Measurements from ENCODE around the gene EIF3D. TPM values are rescaled to one million over a fixed set of nuclear protein-coding genes. Genes with fewer than 3 reads are reported as not detected.

Gene EIF3D, protein sequence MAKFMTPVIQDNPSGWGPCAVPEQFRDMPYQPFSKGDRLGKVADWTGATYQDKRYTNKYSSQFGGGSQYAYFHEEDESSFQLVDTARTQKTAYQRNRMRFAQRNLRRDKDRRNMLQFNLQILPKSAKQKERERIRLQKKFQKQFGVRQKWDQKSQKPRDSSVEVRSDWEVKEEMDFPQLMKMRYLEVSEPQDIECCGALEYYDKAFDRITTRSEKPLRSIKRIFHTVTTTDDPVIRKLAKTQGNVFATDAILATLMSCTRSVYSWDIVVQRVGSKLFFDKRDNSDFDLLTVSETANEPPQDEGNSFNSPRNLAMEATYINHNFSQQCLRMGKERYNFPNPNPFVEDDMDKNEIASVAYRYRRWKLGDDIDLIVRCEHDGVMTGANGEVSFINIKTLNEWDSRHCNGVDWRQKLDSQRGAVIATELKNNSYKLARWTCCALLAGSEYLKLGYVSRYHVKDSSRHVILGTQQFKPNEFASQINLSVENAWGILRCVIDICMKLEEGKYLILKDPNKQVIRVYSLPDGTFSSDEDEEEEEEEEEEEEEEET
- total RNA-seq (2021) (270 and 312 TPM in 2 replicates), Bru-seq, nascent RNA (percentile 97 among the genes with signal in this experiment), BruChase-seq, experiment 1, labeled RNA remaining after a 2-hour chase (percentile 96 among the genes with signal in this experiment), BruChase-seq, experiment 2, labeled RNA remaining after a 6-hour chase (percentile 98 among the genes with signal in this experiment)
- long read RNA-seq, transcript EIF3D-201 (15 exons, 2,155 nt), result major isoform, 570 of 651 reads
- long read RNA-seq, partial matches to known transcripts, result 15 of 651 reads
- long read RNA-seq, other reads (novel, unspliced or antisense), result 63 of 651 reads

DNA sequence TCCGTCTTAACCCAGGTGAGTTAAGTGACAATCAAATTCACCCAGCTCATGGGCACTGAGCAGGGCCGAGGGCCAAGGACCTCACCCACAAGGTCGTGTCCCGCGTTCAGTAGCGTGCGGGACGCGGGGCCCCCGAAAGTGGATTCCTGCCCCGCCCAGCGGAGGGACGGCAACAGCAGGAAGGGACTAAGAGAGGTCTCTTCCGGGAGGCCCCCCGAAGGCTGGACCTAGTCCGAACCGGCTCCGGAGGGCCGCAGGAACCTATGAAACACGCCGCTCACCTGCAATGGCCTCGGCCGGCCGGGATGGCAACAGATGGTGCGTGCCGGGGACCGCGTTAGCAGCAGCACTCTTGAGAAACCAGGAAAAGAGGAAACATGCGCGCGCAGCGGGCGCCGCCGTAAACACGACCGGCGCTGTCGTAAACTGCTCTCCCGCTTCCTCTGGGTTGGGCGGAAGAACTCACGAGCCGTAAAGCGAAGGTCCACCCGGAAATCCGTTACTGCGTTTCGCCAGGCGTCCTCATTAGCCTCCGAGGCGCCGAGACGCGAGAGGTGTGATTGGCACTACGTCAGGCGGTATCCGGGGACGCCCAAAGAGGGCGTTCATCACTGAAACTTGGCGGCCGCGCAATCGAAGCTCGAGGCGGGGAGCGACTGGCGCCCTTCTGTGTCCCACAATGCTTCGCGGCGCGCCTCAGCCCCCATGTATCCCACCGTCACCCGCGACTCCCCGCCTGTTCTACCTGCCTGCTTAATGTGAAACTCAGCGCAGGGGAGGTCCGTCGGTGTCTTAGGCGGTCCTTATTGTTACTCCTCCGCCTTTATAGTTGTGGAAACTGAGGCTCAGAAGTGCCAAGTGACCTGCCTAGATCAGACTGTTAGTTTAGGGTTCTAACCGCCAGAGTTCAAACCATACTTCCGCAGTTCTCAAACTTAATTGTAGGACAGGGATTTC is at the start of gene EIF3D:
Gene EIF3D (minus strand): TSS at position 372 of the 957 bp plus-strand sequence. CDS start 3,045 bp downstream, outside the sequence.
- POLR2A ChIA-PET (ENCODE audit: unreplicated experiment), result interaction anchor here (0.5 to 1.6 kb wide), 13 partner anchors 12 to 1163 kb away, joined by 3 to 17 read pairs (median 6); partner anchors contain the start of gene IFT27
- CTCF ChIA-PET, result interaction anchor here (0.6 to 1.2 kb wide), 4 partner anchors 12 to 689 kb away, joined by 3 to 6 read pairs (median 4); no protein-coding TSS in a partner anchor
- Histone ChIP-seq H2AFZ (peak within 1 kb of the TSS; percentile 94), H3K4me2 (peak within 1 kb of the TSS; percentile 91), H3K27ac (peak within 1 kb of the TSS; percentile 96), H3K79me2 (ENCODE audit: low read depth) (peaks cover 48% of the 10 kb centered on the region), H3K27me3 (ENCODE audit: insufficient read depth, low read depth) (no peaks in the 10 kb centered on the region), H4K20me1 (ENCODE audit: insufficient read depth) (peaks cover 37% of the 10 kb centered on the region), H3K36me3 (ENCODE audit: low read depth) (peaks cover 36% of the 10 kb centered on the region), H3K4me1 (replicated peaks; ENCODE audit: insufficient read depth) (peaks cover 25% of the 10 kb centered on the region), H3K4me3 (peak within 1 kb of the TSS; percentile 90), H3K9me2 (ENCODE audit: insufficient read depth) (no peaks in the 10 kb centered on the region), H3F3A (ENCODE audit: insufficient read depth, low read depth) (peaks cover 59% of the 10 kb centered on the region), H3K9me3 (ENCODE audit: insufficient read depth, low read depth) (no peaks in the 10 kb centered on the region)
- TF ChIP-seq, protein P1, sequence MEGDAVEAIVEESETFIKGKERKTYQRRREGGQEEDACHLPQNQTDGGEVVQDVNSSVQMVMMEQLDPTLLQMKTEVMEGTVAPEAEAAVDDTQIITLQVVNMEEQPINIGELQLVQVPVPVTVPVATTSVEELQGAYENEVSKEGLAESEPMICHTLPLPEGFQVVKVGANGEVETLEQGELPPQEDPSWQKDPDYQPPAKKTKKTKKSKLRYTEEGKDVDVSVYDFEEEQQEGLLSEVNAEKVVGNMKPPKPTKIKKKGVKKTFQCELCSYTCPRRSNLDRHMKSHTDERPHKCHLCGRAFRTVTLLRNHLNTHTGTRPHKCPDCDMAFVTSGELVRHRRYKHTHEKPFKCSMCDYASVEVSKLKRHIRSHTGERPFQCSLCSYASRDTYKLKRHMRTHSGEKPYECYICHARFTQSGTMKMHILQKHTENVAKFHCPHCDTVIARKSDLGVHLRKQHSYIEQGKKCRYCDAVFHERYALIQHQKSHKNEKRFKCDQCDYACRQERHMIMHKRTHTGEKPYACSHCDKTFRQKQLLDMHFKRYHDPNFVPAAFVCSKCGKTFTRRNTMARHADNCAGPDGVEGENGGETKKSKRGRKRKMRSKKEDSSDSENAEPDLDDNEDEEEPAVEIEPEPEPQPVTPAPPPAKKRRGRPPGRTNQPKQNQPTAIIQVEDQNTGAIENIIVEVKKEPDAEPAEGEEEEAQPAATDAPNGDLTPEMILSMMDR (conservative IDR thresholded peaks at IDR 0.05), result peak; percentile 37; the same call in 1 of the 2 replicates
- no peak for TF ChIP-seq EZH2 (IDR thresholded peaks at IDR 0.05; ENCODE audit: low read depth)
- intact Hi-C loops (cut with micrococcal nuclease; ENCODE audit: unreplicated experiment), result loop anchor here (1.0 to 5.0 kb wide), 2 partner anchors 13 to 47 kb away; partner anchors contain the start of gene TXN2
- BruUV-seq (replicated peaks), result no TSS peak
- peak; percentile 99 to 100 for DNase-seq

DNA sequence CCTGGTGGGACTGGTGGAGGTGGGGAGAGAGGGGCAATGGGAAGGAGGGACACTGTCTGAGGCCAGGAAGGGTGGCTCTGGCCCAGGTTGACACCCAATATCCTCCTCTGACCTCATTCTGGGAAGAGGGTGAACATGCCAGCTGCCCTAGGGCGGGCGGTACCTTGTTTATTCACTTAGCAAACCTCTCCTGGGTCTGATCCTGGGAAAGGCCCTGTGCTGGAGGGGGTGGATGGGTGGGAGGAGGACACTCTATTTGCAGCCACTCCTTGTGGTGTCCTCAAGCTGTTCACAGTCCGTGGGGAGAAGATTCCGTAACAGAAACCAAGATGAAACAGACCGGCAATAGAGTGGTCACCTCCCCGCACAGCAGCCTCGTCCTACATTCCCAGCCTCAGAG is 49.7 kb upstream of the EIF3D start:
- Histone ChIP-seq H3K79me2 (ENCODE audit: low read depth) (no peaks in the 10 kb centered on the region), H2AFZ (no peak overlapping the region), H4K20me1 (ENCODE audit: insufficient read depth) (no peaks in the 10 kb centered on the region), H3K4me3 (no peak overlapping the region), H3K27ac (no peak overlapping the region), H3K9me3 (ENCODE audit: insufficient read depth, low read depth) (no peaks in the 10 kb centered on the region), H3F3A (ENCODE audit: insufficient read depth, low read depth) (peaks cover 21% of the 10 kb centered on the region), H3K36me3 (ENCODE audit: low read depth) (no peaks in the 10 kb centered on the region), H3K9me2 (ENCODE audit: insufficient read depth) (no peaks in the 10 kb centered on the region), H3K4me2 (no peak overlapping the region), H3K27me3 (ENCODE audit: insufficient read depth, low read depth) (peaks cover 26% of the 10 kb centered on the region; the same call in 1 of the 2 replicates), H3K4me1 (replicated peaks; ENCODE audit: insufficient read depth) (peaks cover 6% of the 10 kb centered on the region; the same call in 1 of the 2 replicates)
- POLR2A ChIA-PET (ENCODE audit: unreplicated experiment), result no interaction called here
- DNase-seq, result no peak
- no peak for TF ChIP-seq EZH2 (IDR thresholded peaks at IDR 0.05; ENCODE audit: low read depth)
- TF ChIP-seq, protein P1 (conservative IDR thresholded peaks at IDR 0.05), result no peak
- intact Hi-C loops (cut with micrococcal nuclease; ENCODE audit: unreplicated experiment), result no loop called here
- BruUV-seq (replicated peaks), result no TSS peak
- CTCF ChIA-PET, result no interaction called here
